HepG2 (cell line): ENCODE measurements around the gene LRRN4. TPM values are rescaled to one million over a fixed set of nuclear protein-coding genes. Genes with fewer than 3 reads are reported as not detected.

ENCODE experiments used
- ATAC-seq: fragments of 200-7000 bp; cut with Tn5 transposase; 3 replicates; pipeline ENCODE4 v1.9.1; 2020; ENCODE audit warnings: mild to moderate bottlenecking, moderate library complexity
- BruUV-seq: library from RNA; stranded (reverse); fragments of 400-500 nt; replicated peaks from 2 replicates; lab custom pipeline; 2021; lab: Mats Ljungman, UMichigan
- CTCF ChIA-PET: fragments of 300-600 bp; formaldehyde crosslinking; extraction: SDS; loops from one replicate; lab custom pipeline; 2021; ENCODE audit warnings: low total read pairs, inconsistent platforms, low intra/inter-chr PET ratio; lab: Yijun Ruan, JAX
- POLR2A ChIA-PET: fragments of 350-600 bp; sonication (Branson Sonifier 250); formaldehyde crosslinking; loops from one replicate; lab custom pipeline; 2020; ENCODE audit warnings: antibody characterized with exemption, inconsistent platforms; lab: Yijun Ruan, JAX
- DNase-seq: peaks from one replicate; pipeline ENCODE4 v3.0.0-alpha.2; 2015; ENCODE audit warnings: low spot score
- FAIRE-seq: peaks from 3 replicates; lab custom pipeline; 2011; peaks lifted over from hg19 to GRCh38; lab: Jason Lieb, UNC
- H2AFZ ChIP-seq: one replicate; pipeline ENCODE4 v1.6.1; 2011; ENCODE audit warnings: low read length, inconsistent platforms
- H3K27ac ChIP-seq: fragments of 300-600 bp; 3 replicates; pipeline ENCODE4 v1.8.0; 2011; ENCODE audit warnings: mixed run types, mild to moderate bottlenecking, mixed read lengths, low read length, inconsistent platforms; ENCODE audit not compliant: insufficient read depth; ENCODE audit errors: extremely low read length
- H3K27me3 ChIP-seq, 2 experiments: fragments of 200-600 bp in 1 of 2; 2 replicates in 1 of 2; 3 replicates in 1 of 2; pipeline versions ENCODE4 v1.6.0 to v1.8.0; 2011; ENCODE audit warnings: low read length in 2 of 2, mild to moderate bottlenecking in 2 of 2, moderate library complexity in 2 of 2, inconsistent platforms in 1 of 2; ENCODE audit not compliant: insufficient read depth in 2 of 2, control insufficient read depth in 1 of 2
- H3K36me3 ChIP-seq, 2 experiments: fragments of 200-600 bp in 1 of 2; replicated peaks in 1 of 2; 2 replicates in 1 of 2; 3 replicates in 1 of 2; pipeline versions ENCODE4 v1.5.1 to v1.8.0; 2011; ENCODE audit warnings: low read length in 2 of 2, inconsistent platforms in 1 of 2; ENCODE audit not compliant: insufficient read depth in 2 of 2, control insufficient read depth in 1 of 2
- H3K4me1 ChIP-seq: 2 replicates; pipeline ENCODE4 v1.5.1; 2012; ENCODE audit warnings: low read length, inconsistent platforms; ENCODE audit not compliant: insufficient read depth
- H3K4me2 ChIP-seq: 2 replicates; pipeline ENCODE4 v1.6.0; 2011; ENCODE audit warnings: low read depth, low read length, inconsistent platforms
- H3K4me3 ChIP-seq, 3 experiments: fragments of 200-600 bp in 1 of 3; sonication (generic), shearing (Covaris generic) in 1 of 3; replicated peaks in 1 of 3; 2 replicates each; pipeline ENCODE4 v1.5.1; 2011 to 2016; ENCODE audit warnings: low read length in 3 of 3, inconsistent platforms in 2 of 3, low read depth in 2 of 3, mild to moderate bottlenecking in 2 of 3, control low read depth in 1 of 3, mixed read lengths in 1 of 3; ENCODE audit not compliant: insufficient read depth in 1 of 3
- H3K79me2 ChIP-seq: one replicate; pipeline ENCODE4 v1.6.1; 2011; ENCODE audit warnings: low read length, inconsistent platforms; ENCODE audit not compliant: insufficient read depth
- H3K9ac ChIP-seq: 2 replicates; pipeline ENCODE4 v1.6.0; 2011; ENCODE audit warnings: mild to moderate bottlenecking, low read depth, low read length, inconsistent platforms; ENCODE audit not compliant: insufficient read depth
- H3K9me3 ChIP-seq: 2 replicates; pipeline ENCODE4 v1.5.1; 2012; ENCODE audit warnings: mild to moderate bottlenecking, low read length
- H4K20me1 ChIP-seq: 2 replicates; pipeline ENCODE4 v1.6.0; 2011; ENCODE audit warnings: inconsistent platforms, mild to moderate bottlenecking, low read length, moderate library complexity; ENCODE audit not compliant: insufficient read depth
- AFF4 ChIP-seq: sonication (generic); formaldehyde crosslinking; IDR thresholded peaks from 2 replicates; pipeline ENCODE4 v1.4.0; 2020; ENCODE audit warnings: missing genetic modification reagents
- AKNA ChIP-seq: sonication (generic); formaldehyde crosslinking; IDR thresholded peaks from 2 replicates; pipeline ENCODE4 v1.4.0; 2020; ENCODE audit warnings: missing genetic modification reagents, borderline replicate concordance
- BCLAF1 ChIP-seq: fragments of 450-650 bp; IDR thresholded peaks from 2 replicates; pipeline ENCODE4 v1.6.1; 2017; ENCODE audit warnings: mild to moderate bottlenecking
- STAT5B ChIP-seq: sonication (generic); formaldehyde crosslinking; IDR thresholded peaks from 2 replicates; pipeline ENCODE4 v1.4.0; 2020; ENCODE audit warnings: missing genetic modification reagents
- TRIM22 ChIP-seq: fragments of 450-650 bp; IDR thresholded peaks from 2 replicates; pipeline ENCODE4 v1.6.1; 2017
- ZGPAT ChIP-seq: IDR thresholded peaks from 2 replicates; pipeline ENCODE4 v1.6.1; 2016; ENCODE audit warnings: mild to moderate bottlenecking
- ZNF124 ChIP-seq: sonication (generic); formaldehyde crosslinking; IDR thresholded peaks from 2 replicates; pipeline ENCODE4 v1.4.0; 2020; ENCODE audit warnings: missing genetic modification reagents
- ZNF616 ChIP-seq: sonication (generic); formaldehyde crosslinking; IDR thresholded peaks from 2 replicates; pipeline ENCODE4 v1.5.0; 2020; ENCODE audit warnings: low read depth, mild to moderate bottlenecking, missing genetic modification reagents
- ZNF644 ChIP-seq: IDR thresholded peaks from 2 replicates; pipeline ENCODE4 v1.6.1; 2016; ENCODE audit warnings: low read depth
- ZNF772 ChIP-seq: sonication (generic); formaldehyde crosslinking; IDR thresholded peaks from 2 replicates; pipeline ENCODE4 v1.5.0; 2020; ENCODE audit warnings: mild to moderate bottlenecking, missing genetic modification reagents
- whole genome bisulfite sequencing: methylation state at CpG from one replicate; pipeline ENCODE4 v1.1.6; 2017; ENCODE audit warnings: low lambda C conversion rate; 5-methylcytosine and 5-hydroxymethylcytosine counted together
- in situ Hi-C: cut with HindIII; loops from 2 replicates; pipeline ENCODE4 v1.10.0; 2017; ENCODE audit warnings: low pct_unique_long_range_greater_than_20kb; ENCODE audit not compliant: extremely low pct_ligation_motif_present
- intact Hi-C: fragments of 100-400 bp; cut with micrococcal nuclease; formaldehyde crosslinking; loops from one replicate; pipeline ENCODE4 v1.10.0; 2022; ENCODE audit not compliant: unreplicated experiment
- polyA plus RNA-seq, 8 experiments: library from polyadenylated mRNA; depleted of rRNA in 3 of 8; stranded (reverse) in 7 of 8; unstranded in 1 of 8; fragments of >200 nt; fragmentation: Illumina TruSeq in 4 of 8; extraction: Trizol in 4 of 8; gene quantifications; 2 replicates each; pipeline versions ENCODE4 v1.2.1 to v1.2.3, GENCODE V29; 2011 to 2016; ENCODE audit warnings: low read depth in 4 of 8, missing spikeins in 1 of 8, mixed read lengths in 1 of 8; ENCODE audit not compliant: insufficient read depth in 1 of 8
- total RNA-seq, 5 experiments: library from RNA; depleted of rRNA; stranded (reverse); fragments of >200 nt; fragmentation: Illumina TruSeq; extraction: Trizol; gene quantifications; 2 replicates each; pipeline ENCODE4 v1.2.3, GENCODE V29; 2016; ENCODE audit warnings: low read depth in 1 of 5

Gene LRRN4
- total and polyA plus RNA-seq, 2 of the 13 experiments (the other 11 are each of a cell fraction or from before 2014, with no cell fraction given) = 0.15 to 0.20 TPM

- 98% methylated on average over 1 of the region's 1 CpG for WGBS
- Histone ChIP-seq H3K27ac (no peak overlapping the region), H2AFZ (no peak overlapping the region), H3K4me1 (no peaks in the 10 kb centered on the region), H3K4me2 (no peak overlapping the region), H3K36me3 (peaks cover 24 to 66% of the 10 kb centered on the region in 2 experiments), H3K9ac (no peak overlapping the region), H3K4me3 (no peak overlapping the region), H3K9me3 (peaks cover 6% of the 10 kb centered on the region; the same call in 1 of the 2 replicates), H4K20me1 (peaks cover 18% of the 10 kb centered on the region; the same call in 1 of the 2 replicates), H3K79me2 (peaks cover 75% of the 10 kb centered on the region), H3K27me3 (no peaks in the 10 kb centered on the region)
- POLR2A ChIA-PET = interaction anchor here (1.3 to 1.4 kb wide), 2 partner anchors 13 to 16 kb away, joined by 3 read pairs; no protein-coding TSS in a partner anchor
- DNase-seq = no peak
- FAIRE-seq = no peak
- intact Hi-C loops = no loop called here
- in situ Hi-C loops = no loop called here
- BruUV-seq = no TSS peak
- CTCF ChIA-PET = no interaction called here
- no peak for ATAC-seq
- TF ChIP-seq BCLAF1 = no peak
- no peak for TF ChIP-seq ZGPAT
- TF ChIP-seq ZNF772 (CRISPR knock-in tag) = no peak
- TF ChIP-seq ZNF644 (CRISPR knock-in tag) = no peak
- TF ChIP-seq AFF4 (CRISPR knock-in tag) = no peak
- no peak for TF ChIP-seq STAT5B (CRISPR knock-in tag)
- TF ChIP-seq ZNF124 (CRISPR knock-in tag) = no peak
- no peak for TF ChIP-seq TRIM22
- TF ChIP-seq AKNA = no peak
- no peak for TF ChIP-seq ZNF616 (CRISPR knock-in tag)
Observed at GRCh38 chr20:6024768-6025167, 29.1 kb downstream of the LRRN4 start.
